ENCODE data around the gene QARS1.

GRCh38 chr3:49123687-49124086 is 19.1 kb upstream of the QARS1 start:
- TF ChIP-seq CTCF (IDR thresholded peaks at IDR 0.05), result no peak
- no peak for TF ChIP-seq POLR2A (IDR thresholded peaks at IDR 0.05)

All from lower leg skin (tissue), 3 donors.